ENCODE results near the gene CLDN1. TPM values are rescaled to one million over a fixed set of nuclear protein-coding genes. Genes with fewer than 3 reads are reported as not detected.

CLDN1 gene
- total and polyA plus RNA-seq, 10 of the 15 experiments (the other 5 are each of a cell fraction or from before 2014, with no cell fraction given), result 3.4 to 22.8 (median 8.5) TPM

GRCh38 chr3:190322604-190323245 is 479 bp upstream of the CLDN1 start:
- Histone ChIP-seq H3K4me2 (ENCODE audit: control insufficient read depth, insufficient read depth) (no peak overlapping the region; the same call in 1 of the 2 replicates), H3K4me1 (ENCODE audit: control insufficient read depth, insufficient read depth, low read length) (no peaks in the 10 kb centered on the region), H3K36me3 (ENCODE audit: control insufficient read depth in 2 of 2, insufficient read depth in 2 of 2, low read length in 1 of 2) (no peaks in the 10 kb centered on the region), H3K9ac (ENCODE audit: control insufficient read depth, insufficient read depth, low read length) (no peak overlapping the region), H2AFZ (ENCODE audit: control insufficient read depth, low read depth, low read length) (no peak overlapping the region), H3K79me2 (ENCODE audit: control insufficient read depth, insufficient read depth, low read length) (no peaks in the 10 kb centered on the region), H4K20me1 (ENCODE audit: control insufficient read depth, insufficient read depth) (no peaks in the 10 kb centered on the region), H3K9me3 (replicated peaks; ENCODE audit: control insufficient read depth, insufficient read depth, low read length) (no peaks in the 10 kb centered on the region), H3K27ac (ENCODE audit: control insufficient read depth, insufficient read depth) (no peak overlapping the region), H3K4me3 (peak overlapping the region; percentile 61; the same call in 1 of the 2 replicates), H3K27me3 (replicated peaks in 1 of 2; ENCODE audit: control insufficient read depth in 2 of 2, insufficient read depth in 2 of 2, low read length in 1 of 2) (peaks cover 2 to 8% of the 10 kb centered on the region in 2 experiments; a peak in 3 of 4 replicates)
- ATAC-seq (0 out of 3 replicates have a peak, but pooled peaks have one; percentile 3), FAIRE-seq (no peak), DNase-seq (ENCODE audit: low read depth, low spot score) (no peak)
- ChIA-PET RAD21 (ENCODE audit: unreplicated experiment) (interaction anchor here (0.9 to 3.7 kb wide), 11 partner anchors 9 to 361 kb away, joined by 3 to 32 read pairs (median 5); no protein-coding TSS in a partner anchor), CTCF (interaction anchor here (0.6 to 7.1 kb wide), 28 partner anchors 9 to 733 kb away, joined by 3 to 80 read pairs (median 6); no protein-coding TSS in a partner anchor), SMC1A (ENCODE audit: uncharacterized antibody, unreplicated experiment) (interaction anchor here (0.7 to 6.0 kb wide), 25 partner anchors 12 to 362 kb away, joined by 3 to 35 read pairs (median 4); no protein-coding TSS in a partner anchor), POLR2A (interaction anchor here (1.0 to 1.2 kb wide), 5 partner anchors 20 to 116 kb away, joined by 3 read pairs; no protein-coding TSS in a partner anchor)
- TF ChIP-seq POLR2A (IDR thresholded peaks at IDR 0.05; ENCODE audit: low read depth, low read length), result no peak
- TF ChIP-seq HDGF (IDR thresholded peaks at IDR 0.05), result 0 out of 2 replicates have a peak, but pooled peaks have one; percentile 28
- TF ChIP-seq NR2C1 (IDR thresholded peaks at IDR 0.05), result no peak
- no TSS peak for BruUV-seq (replicated peaks)
- in situ Hi-C loops (cut with MboI), result loop anchor here (10.0 kb wide), 1 partner anchor 358 kb away; no protein-coding TSS in a partner anchor
- 0% methylated on average over 12 of the region's 12 CpGs for WGBS (ENCODE audit: insufficient coverage, insufficient replicate concordance, low lambda C conversion rate, missing lambda C conversion rate)
- intact Hi-C loops (cut with micrococcal nuclease; ENCODE audit: unreplicated experiment), result loop anchor here (2.0 to 5.0 kb wide), 2 partner anchors 95 to 362 kb away; no protein-coding TSS in a partner anchor

- ChIA-PET CTCF (interaction anchor here (1.0 to 7.1 kb wide), 18 partner anchors 11 to 353 kb away, joined by 3 to 80 read pairs (median 7); no protein-coding TSS in a partner anchor), POLR2A (interaction anchor here (0.7 to 0.9 kb wide), 2 partner anchors 17 to 31 kb away, joined by 3 read pairs; no protein-coding TSS in a partner anchor), SMC1A (ENCODE audit: uncharacterized antibody, unreplicated experiment) (interaction anchor here (0.6 to 6.0 kb wide), 14 partner anchors 9 to 354 kb away, joined by 3 to 35 read pairs (median 5); no protein-coding TSS in a partner anchor), RAD21 (ENCODE audit: unreplicated experiment) (interaction anchor here (0.8 to 3.7 kb wide), 15 partner anchors 15 to 360 kb away, joined by 3 to 32 read pairs (median 6); no protein-coding TSS in a partner anchor)
- no peak for DNase-seq (ENCODE audit: low read depth, low spot score)
- H3K4me1 ChIP-seq (ENCODE audit: control insufficient read depth, insufficient read depth, low read length), result no peaks in the 10 kb centered on the region
- no peak overlapping the region for H3K4me3 ChIP-seq
- WGBS (ENCODE audit: insufficient coverage, insufficient replicate concordance, low lambda C conversion rate, missing lambda C conversion rate), result 55% methylated on average over 7 of the region's 7 CpGs
- no peaks in the 10 kb centered on the region for H3K36me3 ChIP-seq (ENCODE audit: control insufficient read depth in 2 of 2, insufficient read depth in 2 of 2, low read length in 1 of 2)
- no peaks in the 10 kb centered on the region for H3K9me3 ChIP-seq (replicated peaks; ENCODE audit: control insufficient read depth, insufficient read depth, low read length)
- no peaks in the 10 kb centered on the region for H3K79me2 ChIP-seq (ENCODE audit: control insufficient read depth, insufficient read depth, low read length)
- peaks cover 2 to 8% of the 10 kb centered on the region in 2 experiments; a peak in 3 of 4 replicates for H3K27me3 ChIP-seq (replicated peaks in 1 of 2; ENCODE audit: control insufficient read depth in 2 of 2, insufficient read depth in 2 of 2, low read length in 1 of 2)
- BruUV-seq (replicated peaks), result no TSS peak
- FAIRE-seq, result no peak
- intact Hi-C loops (cut with micrococcal nuclease; ENCODE audit: unreplicated experiment) (loop anchor here (5.0 kb wide), 1 partner anchor 93 kb away; no protein-coding TSS in a partner anchor), in situ Hi-C loops (cut with MboI) (loop anchor here (10.0 kb wide), 1 partner anchor 356 kb away; no protein-coding TSS in a partner anchor)
- no peak overlapping the region for H2AFZ ChIP-seq (ENCODE audit: control insufficient read depth, low read depth, low read length)
- no peak overlapping the region for H3K4me2 ChIP-seq (ENCODE audit: control insufficient read depth, insufficient read depth)
- H4K20me1 ChIP-seq (ENCODE audit: control insufficient read depth, insufficient read depth), result no peaks in the 10 kb centered on the region
- no peak for ATAC-seq
- H3K27ac ChIP-seq (ENCODE audit: control insufficient read depth, insufficient read depth), result no peak overlapping the region
- H3K9ac ChIP-seq (ENCODE audit: control insufficient read depth, insufficient read depth, low read length), result no peak overlapping the region
- no peak for TF ChIP-seq MAX (IDR thresholded peaks at IDR 0.05; ENCODE audit: low read depth, low read length)
- no peak for TF ChIP-seq KLF5 (IDR thresholded peaks at IDR 0.05; ENCODE audit: partially characterized antibody)
- no peak for TF ChIP-seq EZH2 (IDR thresholded peaks at IDR 0.05; ENCODE audit: borderline replicate concordance, control insufficient read depth, low read depth, low read length)
- no peak for TF ChIP-seq PML (IDR thresholded peaks at IDR 0.05; ENCODE audit: low read length)
- TF ChIP-seq SUPT20H (IDR thresholded peaks at IDR 0.05; ENCODE audit: borderline replicate concordance, control insufficient read depth, low read depth, low read length), result no peak
- TF ChIP-seq NRF1 (conservative IDR thresholded peaks at IDR 0.05; ENCODE audit: low read depth, low read length), result no peak
- TF ChIP-seq POU2F2 (IDR thresholded peaks at IDR 0.05; ENCODE audit: borderline replicate concordance, low read depth, low read length), result no peak
- TF ChIP-seq CREB1 (IDR thresholded peaks at IDR 0.05; ENCODE audit: low read depth), result no peak
- TF ChIP-seq CEBPB (IDR thresholded peaks at IDR 0.05; ENCODE audit: borderline replicate concordance in 1 of 2, low read depth in 2 of 2, low read length in 2 of 2), result no peak
- TF ChIP-seq SMAD1 (IDR thresholded peaks at IDR 0.05; ENCODE audit: low read depth, partially characterized antibody), result no peak
- TF ChIP-seq CREM (IDR thresholded peaks at IDR 0.05; ENCODE audit: low read depth), result no peak
Observed at GRCh38 chr3:190320594-190321362, 1.5 kb downstream of the CLDN1 start.

Data from GM12878 (cell line).